HG03064 (cell line): ENCODE data around the gene ASS1.

ENCODE experiments used
- ATAC-seq: cut with Tn5 transposase; IDR thresholded peaks from one replicate; pipeline ENCODE4 v1.9.1; 2021; ENCODE audit warnings: low read depth; ENCODE audit not compliant: unreplicated experiment

ASS1 gene

GRCh38 chr9:130470269-130470668 is 25.5 kb downstream of the ASS1 start:
- no peak for ATAC-seq

DNA sequence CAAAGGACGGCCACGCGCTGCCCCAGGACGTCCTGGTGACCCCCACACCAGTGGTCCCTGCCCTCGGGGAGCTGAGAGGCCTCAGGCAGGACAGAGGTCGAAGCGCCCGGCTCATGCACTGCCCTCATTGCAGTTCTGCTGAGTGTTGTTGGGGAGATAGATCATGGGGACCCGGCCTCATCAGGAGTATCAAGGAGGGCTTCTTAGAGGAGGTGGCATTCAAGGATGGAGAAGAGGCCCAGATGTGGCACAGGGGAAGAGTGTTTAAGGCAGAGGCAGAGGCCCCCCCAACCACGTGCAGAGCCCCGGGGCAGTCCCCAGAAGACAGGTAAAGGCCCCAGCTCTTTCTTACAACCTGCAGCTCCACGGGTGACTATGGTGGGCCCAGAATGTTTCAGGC is 26.2 kb downstream of the ASS1 start:
- no peak for ATAC-seq

DNA sequence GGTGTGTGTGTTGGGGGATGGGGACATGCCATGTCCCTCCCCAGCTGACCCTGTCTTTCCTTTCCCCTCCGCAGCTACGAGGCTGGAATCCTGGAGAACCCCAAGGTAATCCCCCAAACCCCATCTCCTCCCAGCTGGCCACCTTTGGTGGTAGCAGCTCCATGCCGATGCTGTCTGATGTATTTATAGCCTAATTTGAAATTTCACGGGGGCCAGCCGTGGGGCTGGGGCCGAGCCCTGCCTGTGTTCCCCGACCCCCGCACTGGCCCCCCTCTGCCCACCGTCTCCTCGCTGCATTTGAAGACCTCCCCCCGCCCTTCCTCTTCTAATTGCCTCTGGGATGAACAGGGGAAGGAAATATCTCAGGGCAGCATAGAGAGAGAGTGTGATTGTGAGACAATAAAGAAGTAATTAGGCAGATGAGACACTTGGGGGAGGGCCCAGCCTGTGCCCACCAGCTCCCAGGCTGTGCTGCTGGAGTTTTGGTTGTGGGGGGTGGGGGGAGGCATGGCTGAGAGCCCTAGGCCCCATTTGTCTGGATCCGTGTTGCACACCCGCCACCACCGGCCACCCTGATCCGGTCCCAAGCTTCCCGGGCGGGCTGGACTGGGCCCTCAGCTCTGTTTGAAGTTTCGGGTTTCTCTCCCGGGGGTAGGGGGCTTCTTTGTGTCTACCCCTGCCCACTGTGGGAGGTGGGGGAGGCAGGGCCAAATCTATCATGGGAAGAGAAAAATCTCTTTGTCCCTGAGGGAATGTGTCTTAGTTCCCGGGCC is 26.8 kb downstream of the ASS1 start:
- no peak for ATAC-seq

DNA sequence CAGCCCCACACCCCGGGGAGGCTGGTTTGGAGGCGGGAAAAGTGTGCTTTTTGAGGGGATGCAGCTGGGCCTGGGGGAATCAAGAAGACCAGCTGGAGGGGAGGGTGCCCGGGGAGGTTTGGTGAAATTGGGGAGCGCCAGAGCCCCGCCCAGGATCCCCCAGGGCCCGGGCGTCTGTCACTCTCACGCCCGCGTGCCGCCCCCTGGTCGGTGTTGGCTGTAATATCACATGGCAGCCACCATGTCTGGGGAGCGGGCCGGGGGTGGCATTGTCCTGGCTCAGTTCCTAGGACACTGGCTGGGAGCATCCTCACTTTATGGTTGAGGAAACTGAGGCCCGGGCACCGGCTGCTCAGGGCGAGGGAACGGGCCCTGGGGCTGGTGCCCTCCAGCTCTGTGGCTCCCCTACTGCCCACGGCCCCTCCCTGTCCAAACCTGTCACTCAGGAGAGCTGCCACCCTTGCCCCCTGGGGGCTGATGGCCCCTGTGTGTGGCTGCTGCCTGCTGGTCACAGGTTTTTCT is 27.5 kb downstream of the ASS1 start:
- ATAC-seq = no peak

GRCh38 chr9:130473009-130473408 is 28.2 kb downstream of the ASS1 start:
- ATAC-seq = no peak

- no peak for ATAC-seq
Observed at GRCh38 chr9:130473566-130473965, 28.8 kb downstream of the ASS1 start.

DNA sequence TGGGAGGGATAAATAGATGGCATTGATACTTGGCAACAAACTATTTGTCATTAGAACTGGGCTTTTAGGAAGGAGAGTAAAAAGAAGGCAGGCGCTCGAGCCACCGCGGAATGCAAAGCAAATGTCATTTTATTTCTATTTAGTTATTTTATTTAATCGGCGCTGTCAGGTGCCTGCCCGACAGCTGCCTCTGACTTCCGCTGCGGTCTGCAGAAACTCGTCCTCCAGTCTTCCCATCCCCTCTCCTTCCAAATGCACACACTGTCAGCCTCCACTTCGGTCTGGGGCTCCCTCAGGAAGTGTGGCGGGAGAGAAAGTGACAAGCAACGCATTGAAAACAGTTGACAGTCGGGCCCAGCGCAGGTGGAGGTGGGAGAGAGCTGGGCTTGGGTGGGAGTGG is 29.3 kb downstream of the ASS1 start:
- ATAC-seq = no peak

DNA sequence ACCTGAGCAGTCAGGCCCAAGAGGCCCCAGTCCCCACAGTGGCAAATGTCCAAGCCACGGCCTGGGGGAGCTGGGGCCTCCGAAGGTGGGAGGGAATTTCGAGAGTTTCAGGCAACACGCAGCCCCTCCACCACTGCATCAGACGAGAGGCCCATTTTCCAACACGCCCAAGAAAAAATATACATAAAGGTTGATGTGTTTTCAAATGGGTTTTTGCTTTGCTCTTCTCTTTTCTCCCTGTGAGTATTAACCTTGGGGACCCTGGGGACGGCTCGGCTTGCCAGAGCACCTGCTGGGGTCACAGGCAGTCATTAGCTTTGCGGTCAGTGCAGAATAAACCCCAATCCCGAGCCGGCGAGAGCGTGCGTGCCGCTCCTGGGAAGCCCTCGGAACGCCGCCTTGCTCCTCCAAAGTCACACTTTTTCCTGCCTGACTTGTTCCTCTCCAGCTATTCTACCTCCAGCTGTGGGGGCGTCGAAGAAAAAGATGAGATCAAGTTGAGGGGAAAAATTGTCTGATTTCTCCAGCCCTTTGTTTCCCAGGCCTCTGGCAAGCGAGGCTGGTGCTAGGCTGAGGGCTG is 31.5 kb downstream of the ASS1 start:
- ATAC-seq = no peak

DNA sequence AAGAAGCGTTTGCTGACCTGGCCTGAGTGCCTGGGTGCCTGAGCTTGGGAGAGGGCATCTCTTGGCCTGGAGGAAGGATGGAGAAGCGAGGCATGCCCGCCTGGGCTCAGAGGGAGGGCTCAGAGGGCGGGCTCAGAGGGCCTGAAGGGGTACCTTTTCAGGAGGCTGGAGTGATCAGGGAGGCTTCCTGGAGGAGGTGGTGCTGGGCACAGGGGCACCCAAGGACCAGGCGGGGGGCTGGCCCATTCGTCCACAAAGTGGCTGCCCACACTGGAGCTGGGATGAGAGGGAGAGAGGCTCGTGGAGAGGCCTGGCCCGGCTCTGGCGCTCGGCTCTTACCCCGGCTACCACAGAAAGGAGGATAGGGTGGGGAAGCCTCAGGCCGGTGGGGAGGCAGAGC is 32.8 kb downstream of the ASS1 start:
- no peak for ATAC-seq

- ATAC-seq = no peak
Observed at GRCh38 chr9:130478152-130478551, 33.4 kb downstream of the ASS1 start.

- ATAC-seq = no peak
Observed at GRCh38 chr9:130478736-130479575, 34.2 kb downstream of the ASS1 start.

- no peak for ATAC-seq
Observed at GRCh38 chr9:130479587-130479986, 34.8 kb downstream of the ASS1 start.

- ATAC-seq = no peak
Observed at GRCh38 chr9:130480673-130481072, 35.9 kb downstream of the ASS1 start.

GRCh38 chr9:130482463-130482862 is 37.7 kb downstream of the ASS1 start:
- no peak for ATAC-seq

GRCh38 chr9:130483371-130483971 is 38.7 kb downstream of the ASS1 start:
- no peak for ATAC-seq

DNA sequence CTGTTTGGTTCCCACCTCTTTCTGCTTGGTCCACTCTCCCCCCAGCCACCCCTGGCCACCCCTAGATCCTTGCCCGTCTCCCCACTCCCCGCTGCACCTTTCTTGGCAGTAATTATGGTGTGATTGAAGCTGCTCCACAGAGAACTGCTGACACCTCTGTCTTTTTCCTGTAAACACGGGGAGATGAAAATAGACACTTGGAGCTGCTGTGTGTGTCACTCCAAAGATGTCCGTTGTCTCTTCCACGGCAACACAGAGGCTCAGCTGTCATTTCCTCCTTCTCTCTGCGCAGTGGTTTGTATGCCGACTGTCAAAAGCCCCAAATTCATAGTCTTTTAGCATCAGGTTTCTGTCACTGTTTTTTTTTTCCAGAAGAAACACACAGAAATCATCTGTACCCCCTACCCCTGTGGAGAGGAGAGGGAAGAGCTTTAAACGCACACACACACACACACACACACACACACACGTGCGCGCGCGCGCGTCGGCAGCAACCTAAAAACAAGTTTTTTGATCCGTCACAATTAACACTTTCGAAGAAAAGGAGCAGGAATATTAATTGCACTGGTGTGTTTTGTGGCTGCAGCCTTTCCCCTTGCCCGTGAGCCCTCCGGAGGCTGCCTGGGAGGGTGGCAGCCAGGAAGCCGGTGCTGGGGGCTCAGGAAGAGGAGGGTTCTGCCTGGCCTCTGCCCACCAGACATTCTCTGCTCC is 39.8 kb downstream of the ASS1 start:
- ATAC-seq = no peak

DNA sequence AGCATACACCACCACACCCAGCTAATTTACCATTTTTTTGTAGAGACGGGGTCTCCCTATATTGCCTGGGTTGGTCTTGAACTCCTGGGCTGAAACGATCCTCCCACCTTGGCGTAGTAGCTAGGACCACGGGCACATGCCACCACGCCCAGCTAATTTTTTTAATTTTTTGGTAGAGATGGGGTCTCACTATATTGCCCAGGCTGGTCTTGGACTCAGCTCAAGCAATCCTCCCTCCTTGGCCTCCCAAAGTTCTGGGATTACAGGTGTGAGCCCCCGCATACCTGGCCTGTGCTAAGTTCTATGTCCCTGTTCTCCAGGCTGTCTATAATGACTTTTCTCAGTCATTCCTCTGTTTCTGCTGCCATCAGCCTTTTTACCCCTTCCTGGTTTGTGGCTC is 41.3 kb downstream of the ASS1 start:
- no peak for ATAC-seq

GRCh38 chr9:130487500-130487899 is 42.7 kb downstream of the ASS1 start:
- no peak for ATAC-seq

DNA sequence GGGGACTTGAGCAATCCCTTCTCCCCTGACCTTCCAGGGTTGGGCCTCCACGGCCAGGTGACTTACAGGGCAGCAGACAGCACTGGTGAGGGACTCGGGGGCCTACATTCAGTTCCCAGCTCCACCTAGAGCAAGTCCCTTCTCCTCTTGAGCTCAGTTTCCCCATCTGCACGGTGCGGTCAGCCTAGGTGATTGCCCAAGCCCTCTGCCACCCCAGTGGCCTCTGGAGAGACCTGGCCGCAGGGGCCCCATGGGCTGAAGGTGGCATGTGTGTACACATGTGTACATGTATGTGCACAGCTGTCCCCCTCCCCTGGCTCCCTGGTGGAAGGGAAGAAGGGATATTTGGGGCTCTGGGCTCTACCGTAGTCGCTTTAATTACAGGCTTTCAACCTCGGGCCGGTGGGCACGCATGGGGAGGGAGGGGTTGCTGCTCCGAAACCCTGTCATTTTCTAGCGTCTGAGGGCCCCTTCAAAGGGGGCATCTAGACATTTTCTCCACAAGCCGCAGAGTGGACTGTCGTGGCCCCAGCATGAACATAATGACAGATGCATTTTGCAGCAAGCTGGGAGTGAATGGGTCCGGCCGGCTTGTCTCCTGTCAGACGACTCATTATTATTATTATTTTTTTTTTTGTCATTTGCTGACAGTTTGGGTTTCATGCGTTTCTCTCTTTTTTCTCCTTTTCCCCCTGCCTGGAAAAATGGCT is 44.0 kb downstream of the ASS1 start:
- ATAC-seq = no peak

GRCh38 chr9:130490981-130491380 is 46.2 kb downstream of the ASS1 start:
- no peak for ATAC-seq
